SIG-M5 treated with dmso at 0.1 percent for 504 hours (cell line): ENCODE measurements around the gene MPV17L2.
"Not testable (repeated sequence)": the region's sequence is repeated elsewhere in the genome, so short reads cannot be mapped to it uniquely, and the experiment has no call there.

Source experiments
- DNase-seq: peaks from one replicate; lab custom pipeline; 2025; ENCODE audit not compliant: unreplicated experiment; lab: John Stamatoyannopoulos, UW

MPV17L2 gene

GRCh38 chr19:18192673-18193387 lies at the start of gene MPV17L2:
Gene MPV17L2, plus strand, starts transcription at chr19:18193218. Its CDS starts 64 bp downstream, at chr19:18193282.
- DNase-seq = peak; percentile 99

DNA sequence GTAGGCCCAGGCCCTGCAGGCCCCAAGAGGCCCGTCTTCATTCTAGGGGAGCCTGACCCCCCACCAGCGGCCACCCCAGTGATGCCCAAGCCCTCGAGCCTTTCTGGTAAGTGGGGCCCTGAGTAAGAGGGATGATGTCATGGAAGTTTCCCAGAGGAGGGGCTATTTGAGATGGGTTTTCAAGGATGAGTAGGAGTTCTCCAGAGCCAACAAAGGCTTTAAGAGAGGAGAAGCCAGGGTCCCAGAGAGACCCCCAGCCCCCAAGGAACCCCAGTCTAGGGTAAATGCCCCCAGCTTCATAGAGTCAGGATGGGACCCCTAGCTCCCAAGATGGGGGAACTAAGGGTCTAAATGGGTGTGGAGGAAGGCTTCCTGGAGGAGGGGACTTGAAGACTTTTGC lies 49.1 kb upstream of the MPV17L2 start:
- no peak for DNase-seq

DNA sequence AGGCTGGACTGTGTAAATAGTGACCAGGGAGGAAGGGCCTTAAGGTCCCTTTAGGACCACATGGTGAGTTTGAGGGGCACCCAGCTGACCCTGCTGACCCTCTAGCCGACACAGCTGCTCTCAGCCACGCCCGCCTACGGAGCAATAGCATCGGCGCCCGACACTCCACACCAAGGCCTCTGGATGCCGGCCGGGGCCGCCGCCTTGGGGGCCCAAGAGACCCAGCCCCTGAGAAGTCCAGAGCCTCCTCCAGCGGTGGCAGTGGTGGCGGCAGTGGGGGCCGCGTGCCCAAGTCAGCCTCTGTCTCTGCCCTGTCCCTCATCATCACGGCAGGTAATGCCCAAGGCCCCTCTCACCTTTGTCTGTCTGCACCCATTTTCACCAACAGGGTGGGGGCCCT lies 48.7 kb upstream of the MPV17L2 start:
- DNase-seq = no peak

- no peak for DNase-seq
These were observed 48.1 kb upstream of the MPV17L2 start for GRCh38 chr19:18144906-18145305.

- DNase-seq = no peak
These were observed 47.5 kb upstream of the MPV17L2 start for GRCh38 chr19:18145391-18145999.

DNA sequence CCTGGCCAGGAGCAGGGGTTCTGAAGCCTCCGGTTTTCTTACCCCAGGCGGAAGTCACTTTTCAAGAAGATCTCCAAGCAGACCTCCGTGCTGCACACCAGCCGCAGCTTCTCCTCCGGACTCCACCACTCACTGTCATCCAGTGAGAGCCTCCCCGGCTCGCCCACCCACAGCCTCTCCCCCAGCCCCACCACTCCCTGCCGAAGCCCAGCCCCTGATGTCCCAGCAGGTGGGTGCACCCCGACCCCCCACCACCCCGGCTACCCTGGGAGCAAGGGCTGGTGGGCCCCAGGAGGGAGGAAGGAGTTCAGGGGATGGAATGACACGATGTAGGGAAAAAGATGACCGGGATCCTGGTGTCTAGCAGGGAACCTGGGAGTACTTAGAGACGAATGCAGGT lies 45.6 kb upstream of the MPV17L2 start:
- DNase-seq = no peak

DNA sequence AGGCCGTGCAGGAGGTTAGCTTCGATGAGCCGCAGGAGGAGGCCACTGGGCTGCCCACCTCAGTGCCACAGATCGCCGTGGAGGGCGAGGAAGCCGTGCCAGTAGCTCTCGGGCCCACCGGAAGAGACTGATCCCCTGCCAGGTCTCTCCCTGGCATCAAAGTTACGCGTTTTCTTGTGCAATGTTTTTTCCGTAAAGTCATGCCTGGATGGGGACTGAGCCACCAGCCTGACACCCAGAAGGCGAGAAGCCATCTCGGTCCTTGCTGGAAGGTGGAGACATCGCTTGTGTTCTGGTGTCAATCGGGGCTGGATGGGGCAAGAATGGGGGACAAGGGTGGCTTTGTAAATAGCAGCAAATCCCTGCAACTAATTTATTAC lies 43.4 kb upstream of the MPV17L2 start:
- no peak for DNase-seq

- no peak for DNase-seq
These were observed 42.0 kb upstream of the MPV17L2 start for GRCh38 chr19:18150776-18151624.

DNA sequence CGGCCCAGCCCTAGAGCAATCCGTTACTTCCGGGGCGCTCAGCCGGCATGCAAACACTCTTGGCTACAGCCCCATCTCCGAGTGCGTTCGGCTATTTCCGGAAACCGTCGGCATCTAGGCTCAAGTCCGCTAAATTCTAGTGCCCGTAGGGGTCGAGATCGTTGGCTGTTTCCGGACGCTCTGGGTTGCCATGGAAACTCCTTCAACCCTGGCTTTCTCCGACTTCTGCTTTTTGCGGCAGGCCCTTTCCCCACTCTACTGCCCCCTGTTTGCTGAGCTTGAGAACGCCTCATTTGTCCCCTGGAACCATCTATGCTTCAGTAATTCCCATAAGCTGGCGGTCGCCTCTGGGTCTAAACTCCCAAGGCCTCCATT lies 40.6 kb upstream of the MPV17L2 start:
- DNase-seq = peak; percentile 99

GRCh38 chr19:18152817-18153555 lies 40.0 kb upstream of the MPV17L2 start, which contains the start of gene PIK3R2:
Gene PIK3R2, plus strand, starts transcription at chr19:18153163. Its CDS starts 2,717 bp downstream, at chr19:18155880.
- peak; percentile 96 for DNase-seq

GRCh38 chr19:18153556-18154134 lies 39.4 kb upstream of the MPV17L2 start:
- DNase-seq = no peak

GRCh38 chr19:18155095-18156087 lies 37.6 kb upstream of the MPV17L2 start:
- DNase-seq = no peak

GRCh38 chr19:18156268-18156667 lies 36.8 kb upstream of the MPV17L2 start:
- DNase-seq = no peak

GRCh38 chr19:18156841-18157464 lies 36.1 kb upstream of the MPV17L2 start:
- DNase-seq = no peak

- no peak for DNase-seq
These were observed 35.5 kb upstream of the MPV17L2 start for GRCh38 chr19:18157465-18158063.

DNA sequence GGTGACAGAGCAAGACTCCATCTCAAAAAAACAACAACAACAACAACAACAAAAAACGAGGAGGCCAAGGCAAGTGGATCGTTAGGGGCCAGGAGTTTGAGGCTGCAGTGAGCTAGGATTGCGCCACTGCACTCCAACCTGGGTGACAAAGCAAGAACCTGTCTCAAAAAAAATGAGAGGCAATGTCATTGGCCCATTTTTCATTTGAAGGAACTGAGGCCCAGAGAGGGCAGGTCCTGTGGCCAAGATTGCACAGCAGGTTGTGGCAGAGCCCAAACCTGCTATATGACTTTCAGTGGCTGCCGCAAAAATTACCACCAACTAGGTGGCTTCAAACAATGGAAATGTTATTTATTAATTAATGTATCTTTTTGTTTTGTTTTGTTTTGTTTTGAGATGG lies 34.6 kb upstream of the MPV17L2 start:
- DNase-seq = no peak

- DNase-seq = not testable (repeated sequence)
These were observed 33.9 kb upstream of the MPV17L2 start for GRCh38 chr19:18159059-18159616.

DNA sequence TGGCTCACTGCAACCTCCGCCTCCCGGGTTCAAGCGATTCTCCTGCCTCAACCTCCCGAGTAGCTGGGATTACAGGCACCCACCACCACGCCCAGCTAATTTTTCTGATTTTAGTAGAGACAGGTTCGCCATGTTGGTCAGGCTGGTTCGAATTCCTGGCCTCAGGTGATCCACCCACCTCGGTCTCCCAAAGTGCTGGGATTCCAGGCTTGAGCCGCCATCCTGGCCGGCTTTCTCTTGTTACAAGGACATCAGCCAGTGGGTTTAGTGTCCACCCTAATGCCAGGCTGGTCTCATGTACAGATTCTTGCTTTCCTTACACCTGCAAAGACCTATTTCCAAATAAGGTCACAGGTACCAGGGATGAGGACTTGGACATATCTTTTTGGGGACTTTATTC lies 33.2 kb upstream of the MPV17L2 start:
- no peak for DNase-seq
